OCI-LY1 (cell line): Measurements from ENCODE around the gene LRRC72.

ENCODE experiments used
- CTCF ChIP-seq: fragments of 200-600 bp; sonication (generic), shearing (Covaris generic); IDR thresholded peaks from 2 replicates; pipeline ENCODE4 v1.5.1; 2017; ENCODE audit warnings: mild to moderate bottlenecking, antibody characterized with exemption, low read length, moderate library complexity, mixed read lengths
- EZH2 ChIP-seq: fragments of 200-600 bp; sonication (generic), shearing (Covaris generic); IDR thresholded peaks from 2 replicates; pipeline ENCODE4 v1.8.0; 2017; ENCODE audit warnings: borderline replicate concordance, mixed run types, mild to moderate bottlenecking, antibody characterized with exemption, low read length, moderate library complexity, mixed read lengths

DNA sequence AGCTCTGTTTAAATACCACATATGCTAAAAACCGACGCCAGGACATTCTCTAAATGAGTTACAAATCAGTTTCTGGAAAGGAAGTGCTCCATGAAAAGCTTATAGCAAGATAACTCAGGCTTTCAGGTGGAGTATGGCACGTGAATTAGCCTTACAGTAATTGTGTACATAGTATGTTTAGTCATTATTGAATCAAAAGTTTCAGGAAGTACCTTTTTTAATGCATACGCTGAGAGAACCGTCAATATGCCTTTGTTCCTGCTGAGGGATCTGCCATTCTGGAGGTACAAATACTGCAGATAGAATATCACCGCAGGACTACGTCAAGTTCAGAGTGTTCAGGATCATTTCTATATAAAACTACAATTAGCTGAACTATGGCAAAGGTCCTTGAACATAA is 73.2 kb downstream of the LRRC72 start:
- no peak for TF ChIP-seq EZH2
- no peak for TF ChIP-seq CTCF
